H1 (cell line): ENCODE measurements around the gene PHF3. TPM values are rescaled to one million over a fixed set of nuclear protein-coding genes. Genes with fewer than 3 reads are reported as not detected.

ENCODE experiments used
- CTCF ChIA-PET: fragments of 300-600 bp; sonication (Branson Sonifier 250); formaldehyde crosslinking; loops from one replicate; lab custom pipeline; 2021; ENCODE audit not compliant: partially characterized antibody; lab: Charles Lee
- POLR2A ChIA-PET: fragments of 300-600 bp; sonication (Branson Sonifier 250); formaldehyde crosslinking; loops from one replicate; lab custom pipeline; 2021; ENCODE audit warnings: inconsistent platforms; ENCODE audit not compliant: partially characterized antibody; lab: Charles Lee
- DNase-seq, 2 experiments: peaks; one replicate each; pipeline versions ENCODE4 v3.0.0 to v3.0.0-alpha.2; 2010 to 2022; ENCODE audit warnings: low spot score in 2 of 2, low read depth in 1 of 2, mixed read lengths in 1 of 2
- FAIRE-seq: peaks from 2 replicates; lab custom pipeline; 2011; peaks lifted over from hg19 to GRCh38; lab: Jason Lieb, UNC
- H2AFZ ChIP-seq: 2 replicates; pipeline ENCODE4 v1.8.1; 2012; ENCODE audit warnings: low read length, inconsistent platforms
- H2AK5ac ChIP-seq: 2 replicates; pipeline ENCODE4 v1.6.1; 2013; ENCODE audit warnings: low read depth, low read length
- H2BK120ac ChIP-seq: replicated peaks from 2 replicates; pipeline ENCODE3; 2013; ENCODE audit warnings: low read depth, low read length, inconsistent platforms
- H2BK12ac ChIP-seq: 2 replicates; pipeline ENCODE4 v1.6.1; 2013; ENCODE audit warnings: low read depth, low read length
- H2BK15ac ChIP-seq: 2 replicates; pipeline ENCODE4 v1.6.1; 2013; ENCODE audit warnings: low read length
- H2BK20ac ChIP-seq: 2 replicates; pipeline ENCODE4 v1.6.1; 2013; ENCODE audit warnings: low read length
- H2BK5ac ChIP-seq: 2 replicates; pipeline ENCODE4 v1.6.1; 2013; ENCODE audit warnings: low read depth, low read length
- H3K14ac ChIP-seq: 2 replicates; pipeline ENCODE4 v1.6.1; 2013; ENCODE audit warnings: inconsistent platforms; ENCODE audit not compliant: insufficient read length
- H3K18ac ChIP-seq: 2 replicates; pipeline ENCODE4 v1.6.1; 2013; ENCODE audit warnings: low read length; ENCODE audit errors: extremely low read depth
- H3K23ac ChIP-seq: 2 replicates; pipeline ENCODE4 v1.6.1; 2013; ENCODE audit warnings: inconsistent platforms; ENCODE audit not compliant: insufficient read length
- H3K23me2 ChIP-seq: 2 replicates; pipeline ENCODE4 v1.6.1; 2013; ENCODE audit warnings: low read depth, low read length
- H3K27ac ChIP-seq: 2 replicates; pipeline ENCODE4 v1.6.1; 2011; ENCODE audit warnings: low read depth, low read length, inconsistent platforms
- H3K27me3 ChIP-seq, 4 experiments: replicated peaks in 1 of 4; 1 replicate in 1 of 4; 2 replicates in 3 of 4; pipeline versions ENCODE4 v1.6.1 to v1.8.1; 2011 to 2013; ENCODE audit warnings: low read length in 3 of 4, mild to moderate bottlenecking in 3 of 4, inconsistent platforms in 2 of 4, mixed read lengths in 2 of 4, moderate library complexity in 1 of 4; ENCODE audit not compliant: control insufficient read depth in 3 of 4, insufficient read depth in 3 of 4; ENCODE audit errors: extremely low read depth in 1 of 4
- H3K36me3 ChIP-seq, 4 experiments: 2 replicates each; pipeline versions ENCODE4 v1.6.1 to v1.8.1; 2011 to 2013; ENCODE audit warnings: mild to moderate bottlenecking in 4 of 4, low read length in 3 of 4, moderate library complexity in 2 of 4, control low read depth in 1 of 4, inconsistent platforms in 1 of 4; ENCODE audit not compliant: insufficient read depth in 4 of 4, control insufficient read depth in 2 of 4
- H3K4ac ChIP-seq: replicated peaks from 2 replicates; pipeline ENCODE3; 2013; ENCODE audit warnings: low read length, low read depth, mixed read lengths, inconsistent platforms; ENCODE audit not compliant: insufficient read length
- H3K4me1 ChIP-seq, 4 experiments: replicated peaks in 1 of 4; 1 replicate in 1 of 4; 2 replicates in 3 of 4; pipeline versions ENCODE4 v1.6.1 to v1.8.1; 2011 to 2013; ENCODE audit warnings: low read length in 3 of 4, inconsistent platforms in 2 of 4, mixed read lengths in 1 of 4; ENCODE audit not compliant: insufficient read depth in 4 of 4, control insufficient read depth in 3 of 4
- H3K4me2 ChIP-seq, 2 experiments: 2 replicates each; pipeline versions ENCODE4 v1.6.1 to v1.8.1; 2011 to 2013; ENCODE audit warnings: low read depth in 2 of 2, low read length in 2 of 2, control low read depth in 1 of 2, inconsistent platforms in 1 of 2, mild to moderate bottlenecking in 1 of 2; ENCODE audit not compliant: insufficient read depth in 1 of 2
- H3K4me3 ChIP-seq, 4 experiments: fragments of 200-600, 300-600 bp in 1 of 4; sonication (generic), shearing (Covaris generic), sonication (Bioruptor Twin) in 1 of 4; 2 replicates each; pipeline versions ENCODE4 v1.5.1 to v1.8.1; 2011 to 2016; ENCODE audit warnings: low read length in 4 of 4, low read depth in 3 of 4, control low read depth in 2 of 4, inconsistent platforms in 2 of 4, mild to moderate bottlenecking in 2 of 4, mixed read lengths in 1 of 4, moderate library complexity in 1 of 4; ENCODE audit not compliant: insufficient read depth in 2 of 4; ENCODE audit errors: extremely low read depth in 1 of 4
- H3K56ac ChIP-seq: replicated peaks from 2 replicates; pipeline ENCODE3; 2013; ENCODE audit warnings: low read depth, mild to moderate bottlenecking, mixed read lengths, low read length, inconsistent platforms; ENCODE audit not compliant: insufficient read length
- H3K79me1 ChIP-seq: 2 replicates; pipeline ENCODE4 v1.6.1; 2013; ENCODE audit warnings: low read depth, low read length, control low read depth
- H3K79me2 ChIP-seq, 2 experiments: 2 replicates each; pipeline versions ENCODE4 v1.6.1 to v1.8.1; 2012 to 2013; ENCODE audit warnings: low read length in 2 of 2, mild to moderate bottlenecking in 2 of 2, inconsistent platforms in 1 of 2; ENCODE audit not compliant: insufficient read depth in 2 of 2, control insufficient read depth in 1 of 2
- H3K9ac ChIP-seq, 4 experiments: replicated peaks in 1 of 4; 1 replicate in 1 of 4; 2 replicates in 3 of 4; pipeline versions ENCODE4 v1.6.1 to v1.8.1; 2011 to 2013; ENCODE audit warnings: low read depth in 3 of 4, low read length in 3 of 4, control low read depth in 2 of 4, mild to moderate bottlenecking in 2 of 4, moderate library complexity in 2 of 4, inconsistent platforms in 1 of 4; ENCODE audit errors: extremely low read depth in 1 of 4
- H3K9me3 ChIP-seq, 2 experiments: 2 replicates each; pipeline versions ENCODE4 v1.6.1 to v1.8.1; 2012 to 2013; ENCODE audit warnings: mild to moderate bottlenecking in 2 of 2, moderate library complexity in 2 of 2, control low read depth in 1 of 2, inconsistent platforms in 1 of 2, low read depth in 1 of 2, low read length in 1 of 2, mixed read lengths in 1 of 2; ENCODE audit not compliant: insufficient read depth in 2 of 2
- H4K20me1 ChIP-seq, 2 experiments: replicated peaks in 1 of 2; 2 replicates each; pipeline versions ENCODE3 to v1.8.1; 2011 to 2013; ENCODE audit warnings: inconsistent platforms in 2 of 2, low read length in 2 of 2, mild to moderate bottlenecking in 1 of 2; ENCODE audit not compliant: insufficient read depth in 2 of 2, control insufficient read depth in 1 of 2
- H4K5ac ChIP-seq: 2 replicates; pipeline ENCODE4 v1.6.1; 2013; ENCODE audit warnings: low read length, low read depth, mixed read lengths, inconsistent platforms; ENCODE audit not compliant: insufficient read length
- H4K8ac ChIP-seq: 2 replicates; pipeline ENCODE4 v1.8.0; 2013; ENCODE audit warnings: mild to moderate bottlenecking, moderate library complexity, low read length, inconsistent platforms; ENCODE audit not compliant: insufficient read depth; ENCODE audit errors: extremely low read depth
- H4K91ac ChIP-seq: replicated peaks from 2 replicates; pipeline ENCODE3; 2013; ENCODE audit warnings: low read length, mixed read lengths, inconsistent platforms; ENCODE audit not compliant: insufficient read length
- RXRA ChIP-seq: IDR thresholded peaks from 2 replicates; pipeline ENCODE4 v1.6.1; 2011; ENCODE audit warnings: low read depth, mild to moderate bottlenecking, low read length, moderate library complexity; ENCODE audit not compliant: insufficient read depth
- WGBS, 2 experiments: shearing (Covaris generic) in 1 of 2; methylation state at CpG; one replicate each; pipeline versions ENCODE4 v1.1.6 to v1.1.7; 2013 to 2015; ENCODE audit warnings: low lambda C conversion rate in 2 of 2, mixed read lengths in 2 of 2, inconsistent platforms in 1 of 2, low coverage in 1 of 2, missing lambda C conversion rate in 1 of 2; ENCODE audit not compliant: insufficient replicate concordance in 2 of 2, insufficient coverage in 1 of 2, insufficient read length in 1 of 2; ENCODE audit errors: extremely low coverage in 1 of 2, missing lambda C conversion rate in 1 of 2; 5-methylcytosine and 5-hydroxymethylcytosine counted together
- polyA plus RNA-seq, 7 experiments: library from polyadenylated mRNA; depleted of rRNA in 3 of 7; stranded (reverse) in 5 of 7; unstranded in 2 of 7; fragments of >200 nt in 5 of 7; fragments of 200-250 nt in 2 of 7; gene quantifications; 1 replicate in 5 of 7; 2 replicates in 1 of 7; 4 replicates in 1 of 7; pipeline versions ENCODE4 v1.2.1 to v1.2.3, GENCODE V29; 2011 to 2013; ENCODE audit warnings: missing spikeins in 2 of 7, mixed read lengths in 2 of 7
- total RNA-seq: library from RNA; stranded (reverse); fragmentation: NEBNext Ultra II Directional; extraction: Animal tissue kit (Norgen Biotek cat#: 25700); gene quantifications from 2 replicates; pipeline ENCODE4 v1.2.1, GENCODE V29; 2021

The PHF3 gene
- total and polyA plus RNA-seq, 2 of the 8 experiments (the other 6 are each of a cell fraction or from before 2014, with no cell fraction given), result 10.1 to 69.3 TPM

GRCh38 chr6:63721181-63721580 is 85.6 kb downstream of the PHF3 start:
- Histone ChIP-seq H3K18ac (no peak overlapping the region), H2BK15ac (no peak overlapping the region), H3K36me3 (no peaks in the 10 kb centered on the region), H3K23ac (no peak overlapping the region), H3K56ac (no peak overlapping the region), H2AK5ac (no peak overlapping the region), H2BK120ac (no peak overlapping the region), H3K4me2 (no peak overlapping the region), H3K4me1 (no peaks in the 10 kb centered on the region), H3K9me3 (no peaks in the 10 kb centered on the region), H2BK20ac (no peak overlapping the region), H3K27me3 (no peaks in the 10 kb centered on the region), H3K79me2 (no peaks in the 10 kb centered on the region), H3K27ac (no peak overlapping the region), H4K8ac (no peak overlapping the region), H3K79me1 (no peaks in the 10 kb centered on the region), H4K91ac (no peak overlapping the region), H4K5ac (no peak overlapping the region), H2BK12ac (no peak overlapping the region), H4K20me1 (no peaks in the 10 kb centered on the region), H3K23me2 (no peaks in the 10 kb centered on the region), H3K4ac (no peak overlapping the region), H3K4me3 (no peak overlapping the region), H2BK5ac (no peak overlapping the region), H2AFZ (no peak overlapping the region), H3K9ac (no peak overlapping the region), H3K14ac (no peak overlapping the region)
- POLR2A ChIA-PET, result no interaction called here
- FAIRE-seq (no peak), DNase-seq (no peak)
- WGBS, 2 experiments, result 95% methylated on average over 1 of the region's 1 CpG; no CpG with 5 or more reads in 1 of the 2 experiments
- TF ChIP-seq RXRA, result no peak
- CTCF ChIA-PET, result no interaction called here
